Ammon's horn (tissue), 1 donor: ENCODE measurements around the gene PDHA2.
"Not testable (repeated sequence)": the region's sequence is repeated elsewhere in the genome, so short reads cannot be mapped to it uniquely, and the experiment has no call there.

Experiments
- DNase-seq: peaks from one replicate; pipeline ENCODE4 v3.0.0-alpha.2; 2016; ENCODE audit warnings: low spot score

The PDHA2 gene

DNA sequence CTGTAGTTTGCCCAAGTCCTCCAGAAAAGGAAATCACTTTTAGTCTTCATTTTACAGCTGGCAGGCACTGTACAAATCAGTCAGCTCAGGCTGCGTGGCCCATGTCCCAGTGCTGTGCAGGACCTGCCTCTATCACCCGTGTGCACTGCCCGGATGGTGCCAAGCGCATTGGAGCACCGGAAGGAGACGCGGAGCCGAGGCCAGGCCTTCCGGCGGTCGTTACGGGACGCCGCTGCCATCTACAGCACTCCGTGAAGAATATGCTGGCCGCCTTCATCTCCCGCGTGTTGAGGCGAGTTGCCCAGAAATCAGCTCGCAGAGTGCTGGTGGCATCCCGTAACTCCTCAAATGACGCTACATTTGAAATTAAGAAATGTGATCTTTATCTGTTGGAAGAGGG lies at the start of gene PDHA2:
PDHA2 (plus strand) TSS at position 203 of the 400 bp plus-strand sequence; CDS start at position 261, 58 bp downstream.
- no peak for DNase-seq

DNA sequence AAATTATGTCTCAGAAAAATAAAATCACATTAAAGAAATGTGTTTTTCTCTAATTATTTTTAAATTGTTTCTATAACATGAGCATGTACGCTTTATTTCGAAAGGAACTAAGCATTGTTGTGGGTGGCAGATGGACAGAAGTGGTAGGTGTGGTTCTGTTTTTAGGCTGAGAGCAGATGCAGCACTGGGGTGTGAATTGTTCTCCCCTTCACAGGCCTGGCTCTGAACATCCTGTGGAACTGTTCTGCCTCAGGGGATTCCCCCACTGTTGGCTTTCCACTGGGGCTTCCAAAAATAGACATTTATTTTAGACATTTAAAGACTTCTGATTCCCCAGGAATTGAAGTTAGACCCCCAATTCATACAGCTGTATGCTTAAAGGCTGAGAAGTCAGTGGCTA lies 41.9 kb upstream of the PDHA2 start:
- no peak for DNase-seq

DNA sequence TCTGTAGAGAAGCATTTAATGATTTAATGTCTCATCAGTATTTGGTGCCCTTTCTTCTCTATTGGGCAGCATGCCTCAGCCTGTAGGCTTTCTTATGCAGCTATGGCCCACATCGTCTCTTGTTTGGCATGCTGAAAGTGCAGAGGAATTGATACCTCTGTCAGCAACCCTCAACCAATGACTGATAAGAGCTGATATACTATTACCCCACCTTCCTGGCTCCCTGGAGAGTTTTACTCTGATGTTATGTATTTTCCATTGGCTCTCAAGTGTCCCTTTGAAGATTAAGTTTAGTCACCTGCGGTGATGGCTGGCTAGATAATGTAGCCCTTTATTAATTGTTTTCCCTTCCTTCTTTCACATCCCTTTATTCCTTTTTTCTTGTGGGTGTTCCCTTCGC lies 41.2 kb upstream of the PDHA2 start:
- no peak for DNase-seq

DNA sequence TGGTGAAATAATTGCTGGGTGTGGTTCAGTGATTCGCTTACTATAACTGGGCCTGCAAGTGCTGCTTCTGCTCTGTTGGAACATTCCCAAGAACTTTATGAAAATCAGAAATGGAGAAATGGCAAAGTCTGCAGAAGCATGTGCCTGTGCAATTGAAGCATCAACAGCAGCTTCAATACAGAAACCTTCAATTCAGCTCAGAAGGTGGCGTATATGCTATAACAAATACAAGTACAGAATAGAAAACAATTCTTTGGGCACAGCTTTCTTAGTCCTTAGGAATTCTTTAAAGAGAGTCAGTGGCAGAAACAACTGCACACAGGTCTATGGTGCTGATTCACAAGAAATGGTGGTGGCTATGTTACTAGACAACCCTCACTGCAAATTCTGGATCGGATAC lies 18.0 kb upstream of the PDHA2 start:
- DNase-seq, result peak; percentile 41

- no peak for DNase-seq
Measured at GRCh38 chr4:95825546-95825945, 14.3 kb upstream of the PDHA2 start.

- no peak for DNase-seq
Measured at GRCh38 chr4:95830651-95831050, 9.2 kb upstream of the PDHA2 start.

DNA sequence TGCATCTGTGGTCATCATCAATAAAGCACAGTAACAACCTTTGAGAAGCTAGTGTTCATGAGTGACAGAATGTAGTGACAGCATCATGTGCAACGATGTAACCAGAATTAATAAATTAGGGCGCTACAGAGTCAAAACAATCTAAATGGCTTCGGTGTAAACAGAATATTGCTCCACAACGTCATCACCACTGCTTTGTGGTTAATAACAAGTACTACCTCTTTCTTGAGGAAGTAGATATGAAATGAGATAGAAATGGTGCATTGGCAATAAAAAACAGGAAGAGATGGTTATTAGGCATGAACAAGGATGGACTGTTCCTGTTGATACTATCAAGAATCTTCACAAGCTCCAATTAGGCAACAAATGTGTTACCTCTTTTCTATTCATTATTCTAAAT lies 8.7 kb upstream of the PDHA2 start:
- no peak for DNase-seq

- DNase-seq, result peak; percentile 31
Measured at GRCh38 chr4:95833711-95834194, 6.1 kb upstream of the PDHA2 start.

DNA sequence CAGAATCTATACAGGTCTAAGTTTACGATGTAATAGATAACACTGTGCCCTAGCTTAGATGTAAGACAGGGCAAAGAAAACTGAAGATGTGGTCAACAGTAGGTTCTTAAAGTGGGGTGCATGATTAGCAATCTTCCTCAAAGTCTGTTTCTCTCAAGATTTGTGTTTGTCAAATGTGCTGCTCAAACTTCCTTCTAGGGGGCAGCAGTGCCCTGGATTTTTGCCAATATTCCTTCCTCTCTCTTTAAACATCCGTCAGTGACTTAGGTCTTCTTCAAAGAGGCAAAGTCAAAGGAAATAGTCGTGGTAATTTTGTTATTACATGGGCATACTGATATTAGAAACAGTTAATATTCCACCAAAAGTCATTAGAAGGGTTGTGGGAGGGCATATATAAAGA lies 4.2 kb upstream of the PDHA2 start:
- peak; percentile 5 for DNase-seq

- DNase-seq, result no peak
Measured at GRCh38 chr4:95838192-95838591, 1.7 kb upstream of the PDHA2 start.

DNA sequence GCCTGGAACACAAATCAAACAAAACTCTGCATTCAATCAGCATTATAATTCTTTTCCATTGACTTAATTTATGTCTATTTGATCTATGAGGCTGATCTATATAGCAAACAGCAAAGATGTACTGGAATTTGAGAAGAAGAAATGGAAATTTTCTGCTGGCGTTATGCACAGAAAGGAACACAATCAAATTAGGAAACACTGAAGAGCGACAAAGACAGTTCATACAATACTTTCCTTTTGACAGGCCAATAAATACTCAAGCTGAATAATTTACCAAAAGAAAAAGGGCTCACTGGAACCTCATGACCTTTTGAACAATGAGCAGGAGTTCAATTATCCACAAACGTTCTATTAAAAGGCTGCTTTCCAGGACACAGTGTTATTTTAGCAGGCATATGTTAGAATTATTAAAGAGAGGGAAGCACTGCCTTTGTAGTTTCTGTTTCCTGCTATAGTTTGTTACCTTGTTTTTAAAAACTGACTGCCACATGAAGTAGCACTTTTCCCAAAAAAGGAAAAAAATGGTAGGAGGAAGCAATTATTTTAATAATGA lies 8.1 kb downstream of the PDHA2 start:
- DNase-seq, result no peak

- peak; percentile 33 for DNase-seq
Measured at GRCh38 chr4:95850161-95850560, 10.3 kb downstream of the PDHA2 start.

DNA sequence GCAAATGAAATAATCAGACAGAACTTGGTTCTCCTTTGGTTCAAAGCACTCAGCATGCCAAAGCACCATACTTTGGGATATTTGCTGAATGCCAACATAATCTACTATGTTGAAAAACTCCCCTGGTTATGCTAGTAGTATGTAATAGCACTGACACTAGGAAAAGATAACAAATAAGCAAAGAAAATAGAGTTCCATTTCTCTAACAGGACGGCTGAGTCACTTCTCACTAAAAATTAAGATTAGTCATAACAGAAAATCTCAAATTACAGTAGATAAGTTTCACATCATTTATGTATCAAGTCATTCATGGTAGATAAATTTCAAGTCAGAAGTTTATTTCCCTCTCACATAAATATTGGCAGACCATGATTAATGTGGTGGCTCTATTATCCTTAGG lies 17.9 kb downstream of the PDHA2 start:
- no peak for DNase-seq

- DNase-seq, result no peak
Measured at GRCh38 chr4:95867919-95868318, 28.0 kb downstream of the PDHA2 start.

DNA sequence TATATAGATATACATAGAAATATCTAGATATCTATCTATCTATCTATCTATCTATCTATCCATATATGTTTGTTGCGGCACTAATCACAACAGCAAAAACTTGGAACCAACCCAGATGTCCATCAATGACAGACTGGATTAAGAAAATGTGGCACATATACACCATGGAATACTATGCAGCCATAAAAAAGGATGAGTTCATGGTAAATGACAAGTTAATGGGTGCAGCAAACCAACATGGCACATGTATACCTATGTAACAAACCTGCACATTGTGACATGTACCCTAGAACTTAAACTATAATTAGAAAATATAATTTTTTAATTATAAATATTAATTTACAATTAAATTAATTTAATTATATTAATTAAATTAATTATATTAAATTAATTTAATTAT lies 29.5 kb downstream of the PDHA2 start:
- DNase-seq, result not testable (repeated sequence)

DNA sequence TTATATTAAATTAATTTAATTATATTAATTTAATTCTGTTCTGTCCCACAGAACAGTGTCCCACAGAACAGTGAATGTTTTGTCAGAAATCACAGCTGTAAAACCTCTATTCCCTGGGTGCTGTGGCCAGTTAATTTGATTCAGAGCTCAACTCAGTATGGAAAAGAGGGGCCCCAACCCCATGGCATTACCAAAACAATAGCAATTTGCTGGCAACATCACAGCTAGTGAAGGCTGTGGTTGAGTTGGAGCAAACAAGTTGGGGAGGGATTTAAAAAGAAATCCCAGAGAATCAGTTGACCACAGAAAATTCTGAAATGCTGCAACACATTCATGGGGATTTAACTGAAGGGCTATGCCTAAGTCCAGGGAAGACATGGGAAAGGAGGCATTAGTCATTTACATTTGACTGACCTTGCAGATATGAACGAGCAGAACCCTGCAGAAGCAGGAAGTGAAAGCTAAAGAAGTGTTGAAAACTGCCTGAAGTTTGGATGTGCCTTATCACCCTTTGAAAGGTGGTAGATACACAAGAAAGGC lies 30.1 kb downstream of the PDHA2 start:
- DNase-seq, result no peak

GRCh38 chr4:95877636-95878035 lies 37.7 kb downstream of the PDHA2 start:
- DNase-seq, result no peak

GRCh38 chr4:95887551-95887950 lies 47.7 kb downstream of the PDHA2 start:
- DNase-seq, result no peak

- no peak for DNase-seq
Measured at GRCh38 chr4:95889662-95890061, 49.8 kb downstream of the PDHA2 start.
